Pancreas (tissue), 10 donors: ENCODE data around the gene ORM1. TPM values are rescaled to one million over a fixed set of nuclear protein-coding genes. Genes with fewer than 3 reads are reported as not detected.
"Not testable (repeated sequence)": the region's sequence is repeated elsewhere in the genome, so short reads cannot be mapped to it uniquely, and the experiment has no call there.

Experiments used
- ATAC-seq, 4 donors: fragments of 200-7000 bp; cut with Tn5 transposase; one replicate each; pipeline versions ENCODE4 v1.8.0 to v1.9.1; 2020; ENCODE audit warnings: mild to moderate bottlenecking in 4 of 4, moderate library complexity in 4 of 4
- DNase-seq, 6 donors: peaks; one replicate each; pipeline ENCODE4 v3.0.0-alpha.2; 2020
- FAIRE-seq: peaks from 2 replicates; lab custom pipeline; 2012; peaks lifted over from hg19 to GRCh38; lab: Jason Lieb, UNC
- H3K27ac ChIP-seq, 4 donors: fragments of 200-600 bp; sonication (generic); 1 replicate in 3 of 4; 2 replicates in 1 of 4; pipeline versions ENCODE4 v1.5.0 to v1.8.0; 2020
- H3K27me3 ChIP-seq, 4 donors: fragments of 200-600 bp; one replicate each; pipeline ENCODE4 v1.8.0; 2021
- H3K36me3 ChIP-seq, 3 donors: fragments of 200-600 bp; sonication (generic) in 1 of 3; one replicate each; pipeline versions ENCODE4 v1.5.0 to v1.8.0; 2020 to 2021
- H3K4me1 ChIP-seq, 3 donors: fragments of 200-600 bp; one replicate each; pipeline ENCODE4 v1.8.0; 2021
- H3K4me3 ChIP-seq, 4 donors: fragments of 200-600 bp; sonication (generic) in 2 of 4; one replicate each; pipeline versions ENCODE4 v1.5.0 to v1.8.0; 2020 to 2021
- H3K9me3 ChIP-seq, 4 donors: fragments of 200-600 bp; one replicate each; pipeline ENCODE4 v1.8.0; 2021
- WGBS, 2 donors: extraction: QIAGEN DNeasy Blood & Tissue Kit; methylation state at CpG; one replicate each; pipeline ENCODE4 v1.1.7; 2013; 5-methylcytosine and 5-hydroxymethylcytosine counted together
- intact Hi-C, 3 donors: fragments of 100-400 bp; cut with DNase I; formaldehyde crosslinking; loops; one replicate each; pipeline versions ENCODE4 v1.11.1 to v1.14.2; 2022
- polyA plus RNA-seq, 2 donors: library from polyadenylated mRNA; stranded (reverse); fragments of 200-250 nt; gene quantifications; one replicate each; pipeline ENCODE4 v1.2.3, GENCODE V29; 2013
- total RNA-seq, 6 donors: library from RNA; stranded (reverse); fragmentation: NEBNext Ultra II Directional in 4 of 6; extraction: Animal tissue kit (Norgen Biotek cat#: 25700) in 4 of 6; gene quantifications; one replicate each; pipeline versions ENCODE4 v1.2.1 to v1.2.4, GENCODE V29; 2021 to 2023
- TF ChIP-seq, protein P1 (sequence below), 4 donors: fragments of 200-600 bp; sonication (generic) in 3 of 4; IDR thresholded peaks; one replicate each; pipeline versions ENCODE4 v1.5.0 to v1.8.0; 2021; ENCODE audit warnings: antibody characterized with exemption in 4 of 4
- donor health status: healthy with polysubstance abuse.
- donor health status: DM: no; HTN: no; CAD: no; lungs with moderate emphysema.
- donor health status: DM: no; HTN: no; CAD: no.
- donor health status: control.
- donor health status: control.
- donor health status: Bipolar disorder and iron deficiency.
- donor health status: DM: yes; HTN: yes; CAD: no.
- donor health status: DM: no; HTN: no; CAD: no.
- donor health status: DM: no; HTN: no; CAD: no.
- donor health status: DM: yes; HTN: yes; CAD: no.

The ORM1 gene
- total and polyA plus RNA-seq, 8 donors, result 0.38 to 10.2 (median 0.92) TPM; not detected in 3

DNA sequence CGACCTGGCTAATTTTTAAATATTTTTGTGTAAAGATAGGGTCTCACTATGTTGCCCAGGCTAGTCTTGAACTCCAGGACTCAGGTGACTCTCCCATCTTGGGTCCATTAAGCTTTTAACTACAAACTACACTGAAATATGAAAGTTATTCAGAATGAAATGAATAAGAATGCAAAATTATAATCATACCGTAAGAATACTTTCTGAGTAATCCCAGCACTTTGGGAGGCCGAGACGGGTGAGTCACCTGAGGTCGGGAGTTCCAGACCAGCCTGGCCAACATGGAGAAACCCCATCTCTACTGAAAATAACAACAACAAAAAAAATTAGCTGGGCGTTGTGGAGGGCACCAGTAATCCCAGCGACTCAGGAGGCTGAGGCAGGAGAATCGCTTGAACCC, 1.1 kb upstream of the ORM1 start:
- ATAC-seq (no peak), DNase-seq (no peak), FAIRE-seq (no peak)
- TF ChIP-seq, protein P1, sequence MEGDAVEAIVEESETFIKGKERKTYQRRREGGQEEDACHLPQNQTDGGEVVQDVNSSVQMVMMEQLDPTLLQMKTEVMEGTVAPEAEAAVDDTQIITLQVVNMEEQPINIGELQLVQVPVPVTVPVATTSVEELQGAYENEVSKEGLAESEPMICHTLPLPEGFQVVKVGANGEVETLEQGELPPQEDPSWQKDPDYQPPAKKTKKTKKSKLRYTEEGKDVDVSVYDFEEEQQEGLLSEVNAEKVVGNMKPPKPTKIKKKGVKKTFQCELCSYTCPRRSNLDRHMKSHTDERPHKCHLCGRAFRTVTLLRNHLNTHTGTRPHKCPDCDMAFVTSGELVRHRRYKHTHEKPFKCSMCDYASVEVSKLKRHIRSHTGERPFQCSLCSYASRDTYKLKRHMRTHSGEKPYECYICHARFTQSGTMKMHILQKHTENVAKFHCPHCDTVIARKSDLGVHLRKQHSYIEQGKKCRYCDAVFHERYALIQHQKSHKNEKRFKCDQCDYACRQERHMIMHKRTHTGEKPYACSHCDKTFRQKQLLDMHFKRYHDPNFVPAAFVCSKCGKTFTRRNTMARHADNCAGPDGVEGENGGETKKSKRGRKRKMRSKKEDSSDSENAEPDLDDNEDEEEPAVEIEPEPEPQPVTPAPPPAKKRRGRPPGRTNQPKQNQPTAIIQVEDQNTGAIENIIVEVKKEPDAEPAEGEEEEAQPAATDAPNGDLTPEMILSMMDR (IDR thresholded peaks at IDR 0.05), result no peak
- WGBS, 2 donors, result 80 to 85% methylated on average over 8 of the region's 8 CpGs
- no peak overlapping the region for H3K4me3 ChIP-seq
- no peaks in the 10 kb centered on the region for H3K9me3 ChIP-seq
- no peak overlapping the region for H3K27ac ChIP-seq
- H3K4me1 ChIP-seq, result no peaks in the 10 kb centered on the region
- no peaks in the 10 kb centered on the region for H3K27me3 ChIP-seq
- intact Hi-C loops, result no loop called here
- no peaks in the 10 kb centered on the region for H3K36me3 ChIP-seq

DNA sequence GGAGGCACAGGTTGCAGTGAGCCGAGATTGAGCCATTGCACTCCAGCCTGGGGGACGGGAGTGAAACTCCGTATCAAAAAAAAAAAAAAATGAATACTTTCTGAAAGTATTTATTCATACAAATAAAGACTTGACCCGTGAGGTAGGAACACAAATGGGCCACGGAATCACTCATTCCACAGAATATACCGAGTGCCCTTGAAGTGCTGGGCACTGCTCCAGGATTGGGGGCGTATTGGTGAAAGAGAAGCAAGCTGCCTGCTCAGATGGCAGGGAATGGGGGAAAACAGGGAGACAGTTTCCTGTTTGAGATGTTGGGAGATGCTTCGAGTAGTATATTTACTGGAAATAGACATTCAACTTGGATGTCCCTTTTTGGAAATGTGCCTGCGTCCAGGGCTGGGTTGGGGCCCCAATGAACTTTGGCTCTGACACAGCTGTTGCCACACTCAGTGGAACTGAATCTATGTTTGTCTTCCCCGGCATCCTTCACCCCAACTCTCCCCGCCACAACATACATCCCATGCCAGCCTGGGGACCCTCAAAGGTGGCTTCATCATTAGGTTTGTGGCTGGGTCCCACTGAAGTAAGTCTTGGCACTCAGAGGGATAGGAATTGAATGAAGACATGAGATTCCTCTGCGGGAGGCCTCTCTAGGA, 609 bp upstream of the ORM1 start:
- H3K4me1 ChIP-seq, H3K9me3 ChIP-seq, intact Hi-C loops, FAIRE-seq, DNase-seq, H3K27ac ChIP-seq, ATAC-seq, H3K27me3 ChIP-seq, H3K36me3 ChIP-seq, H3K4me3 ChIP-seq: not testable (repeated sequence)
- 46 to 48% methylated on average over 10 to 12 of the region's 12 CpGs for WGBS, 2 donors

DNA sequence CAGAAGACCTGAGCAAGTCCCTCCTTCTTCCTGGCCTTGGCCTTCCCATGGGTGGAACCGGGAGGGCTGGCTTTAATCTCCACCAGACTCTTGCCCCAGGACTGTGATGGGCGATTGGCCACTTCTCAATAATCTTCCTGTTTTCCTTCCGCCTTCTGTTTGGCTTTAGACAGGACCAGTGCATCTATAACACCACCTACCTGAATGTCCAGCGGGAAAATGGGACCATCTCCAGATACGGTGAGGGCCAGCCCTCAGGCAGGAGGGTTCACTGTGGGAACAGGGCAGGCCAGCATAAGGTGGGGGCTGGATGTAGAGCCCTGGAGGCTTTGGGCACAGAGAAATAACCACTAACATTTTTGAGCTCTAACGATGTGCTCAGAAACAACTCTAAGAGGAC, 951 bp downstream of the ORM1 start:
- H3K27ac ChIP-seq, H3K4me3 ChIP-seq, H3K9me3 ChIP-seq, H3K4me1 ChIP-seq, ATAC-seq, H3K36me3 ChIP-seq, intact Hi-C loops, FAIRE-seq, DNase-seq, H3K27me3 ChIP-seq: not testable (repeated sequence)
- 73 to 75% methylated on average over 6 of the region's 6 CpGs for WGBS, 2 donors

DNA sequence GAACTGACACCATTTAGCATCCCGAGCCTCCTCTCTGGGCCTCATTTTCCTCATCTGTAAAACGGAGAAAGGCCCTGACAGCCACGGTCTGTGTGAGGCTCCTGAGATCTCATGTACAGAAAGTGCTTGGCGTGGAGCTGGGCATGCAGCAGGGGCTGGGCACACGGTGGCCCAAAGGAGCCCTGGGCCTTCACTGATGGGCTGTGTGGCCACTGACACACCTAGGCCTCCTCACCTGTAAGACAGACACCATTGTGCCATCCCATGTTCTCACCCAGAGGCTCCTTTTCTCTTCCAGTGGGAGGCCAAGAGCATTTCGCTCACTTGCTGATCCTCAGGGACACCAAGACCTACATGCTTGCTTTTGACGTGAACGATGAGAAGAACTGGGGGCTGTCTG, 1.6 kb downstream of the ORM1 start:
- FAIRE-seq (no peak), DNase-seq (no peak), ATAC-seq (no peak)
- WGBS, 2 donors, result 80 to 81% methylated on average over 8 of the region's 8 CpGs
- Histone ChIP-seq H3K4me3 (no peak overlapping the region), H3K27me3 (no peaks in the 10 kb centered on the region), H3K27ac (no peak overlapping the region), H3K4me1 (no peaks in the 10 kb centered on the region), H3K36me3 (no peaks in the 10 kb centered on the region), H3K9me3 (no peaks in the 10 kb centered on the region)
- TF ChIP-seq, protein P1 (IDR thresholded peaks at IDR 0.05), result no peak
- intact Hi-C loops, result no loop called here

DNA sequence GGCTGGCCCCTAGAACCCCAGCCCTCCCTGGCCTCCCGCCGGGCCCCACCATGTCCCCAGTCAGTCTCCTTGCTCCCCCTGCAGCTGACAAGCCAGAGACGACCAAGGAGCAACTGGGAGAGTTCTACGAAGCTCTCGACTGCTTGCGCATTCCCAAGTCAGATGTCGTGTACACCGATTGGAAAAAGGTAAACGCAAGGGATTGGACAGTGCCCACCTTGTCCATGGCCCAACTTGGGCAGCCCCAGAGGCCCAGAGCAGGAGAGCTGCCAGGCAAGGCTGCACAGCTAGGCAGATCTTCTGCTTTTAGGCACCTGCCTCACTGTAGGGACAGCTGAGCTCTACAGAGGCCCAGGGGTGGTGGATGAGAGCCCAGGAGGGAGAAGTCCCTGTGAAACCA, 2.1 kb downstream of the ORM1 start:
- DNase-seq, H3K27ac ChIP-seq, intact Hi-C loops, H3K36me3 ChIP-seq, H3K27me3 ChIP-seq, ATAC-seq, FAIRE-seq, H3K4me3 ChIP-seq, H3K4me1 ChIP-seq, H3K9me3 ChIP-seq: not testable (repeated sequence)
- 79 to 85% methylated on average over 7 of the region's 9 CpGs for WGBS, 2 donors

DNA sequence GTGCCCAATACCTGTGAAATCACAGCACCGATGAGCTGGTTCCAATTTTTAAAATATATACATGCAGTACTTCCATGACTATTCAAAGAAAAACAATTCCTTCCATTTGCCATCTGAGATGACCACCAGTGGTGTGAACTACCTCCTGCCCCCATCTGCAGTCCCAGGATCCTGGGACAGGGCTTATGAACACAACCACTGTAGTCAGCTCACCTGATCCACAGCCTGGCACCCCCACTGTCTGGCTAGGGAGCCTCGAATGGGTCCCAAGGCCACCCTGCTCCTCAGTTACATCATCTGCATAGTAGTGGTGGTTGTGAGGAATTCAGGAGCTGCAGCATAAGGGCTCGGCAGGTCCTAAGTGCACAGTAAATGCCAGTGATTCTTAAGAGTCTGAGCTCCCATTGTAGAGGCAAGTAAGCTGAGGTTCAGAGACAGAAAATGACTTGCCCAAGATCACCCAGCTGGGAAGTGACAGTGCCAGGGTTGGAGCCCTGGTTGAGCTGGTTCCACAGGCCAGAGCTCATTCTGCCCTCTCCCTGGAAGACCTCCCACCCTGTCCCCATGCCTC, 2.9 kb downstream of the ORM1 start:
- H3K4me3 ChIP-seq, H3K9me3 ChIP-seq, intact Hi-C loops, ATAC-seq, FAIRE-seq, H3K36me3 ChIP-seq, H3K27me3 ChIP-seq, H3K27ac ChIP-seq, H3K4me1 ChIP-seq: not testable (repeated sequence)
- WGBS, 2 donors, result 60 to 69% methylated on average over 3 of the region's 3 CpGs
- DNase-seq, result peak in 1 of 6 donors; percentile 20

DNA sequence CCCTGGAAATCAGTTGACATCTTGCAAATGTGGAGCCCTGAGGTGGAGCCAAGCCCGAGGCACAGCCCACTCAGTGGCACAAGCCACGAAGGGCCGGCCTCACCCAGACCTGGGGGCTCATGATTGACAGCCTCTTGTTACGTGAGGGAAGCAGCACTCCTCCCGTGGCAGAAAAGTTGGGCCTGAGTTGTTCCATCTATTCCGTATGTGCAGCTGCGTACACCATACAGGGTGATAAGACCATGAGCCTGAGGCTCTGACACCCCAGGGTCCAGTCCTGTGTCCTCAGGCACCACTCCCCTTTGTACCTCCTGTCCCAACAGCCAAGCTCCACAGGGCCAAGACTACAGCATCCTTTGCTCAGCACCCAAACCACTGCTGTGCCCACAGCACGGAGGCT, 4.9 kb downstream of the ORM1 start:
- Histone ChIP-seq H3K4me3 (no peak overlapping the region), H3K36me3 (no peaks in the 10 kb centered on the region), H3K27ac (no peak overlapping the region), H3K27me3 (no peaks in the 10 kb centered on the region), H3K9me3 (no peaks in the 10 kb centered on the region), H3K4me1 (no peaks in the 10 kb centered on the region)
- peak in 1 of 6 donors; percentile 29 for DNase-seq
- intact Hi-C loops, result no loop called here
- 91 to 94% methylated on average over 8 of the region's 8 CpGs for WGBS, 2 donors
- ATAC-seq, result no peak
- FAIRE-seq, result no peak
- TF ChIP-seq, protein P1 (IDR thresholded peaks at IDR 0.05), result no peak

DNA sequence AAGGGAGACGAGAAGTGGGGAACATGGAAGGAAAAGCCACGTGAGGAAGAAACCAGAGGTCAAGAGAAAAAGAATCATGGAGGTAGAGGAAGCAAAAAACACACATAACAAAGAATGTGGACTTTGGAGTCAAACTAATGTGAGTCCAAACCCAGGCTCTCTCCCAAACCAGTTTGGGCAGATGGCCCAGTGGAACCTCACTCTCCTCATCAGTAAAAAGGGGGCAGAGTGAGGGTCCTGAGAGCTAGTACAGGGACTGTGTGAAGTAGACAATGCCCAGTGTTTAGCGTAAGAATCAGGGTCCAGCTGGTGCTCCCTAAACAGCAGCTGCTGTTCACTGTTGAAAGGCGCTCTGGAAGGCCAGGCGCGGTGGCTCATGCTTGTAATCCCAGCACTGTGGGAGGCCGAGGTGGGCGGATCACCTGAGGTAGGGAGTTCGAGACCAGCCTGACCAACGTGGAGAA, 5.5 kb downstream of the ORM1 start:
- H3K4me1 ChIP-seq, H3K27ac ChIP-seq, FAIRE-seq, H3K27me3 ChIP-seq, ATAC-seq, H3K9me3 ChIP-seq, H3K4me3 ChIP-seq, intact Hi-C loops, DNase-seq, H3K36me3 ChIP-seq: not testable (repeated sequence)
- WGBS, 2 donors, result 83 to 89% methylated on average over 10 of the region's 10 CpGs

DNA sequence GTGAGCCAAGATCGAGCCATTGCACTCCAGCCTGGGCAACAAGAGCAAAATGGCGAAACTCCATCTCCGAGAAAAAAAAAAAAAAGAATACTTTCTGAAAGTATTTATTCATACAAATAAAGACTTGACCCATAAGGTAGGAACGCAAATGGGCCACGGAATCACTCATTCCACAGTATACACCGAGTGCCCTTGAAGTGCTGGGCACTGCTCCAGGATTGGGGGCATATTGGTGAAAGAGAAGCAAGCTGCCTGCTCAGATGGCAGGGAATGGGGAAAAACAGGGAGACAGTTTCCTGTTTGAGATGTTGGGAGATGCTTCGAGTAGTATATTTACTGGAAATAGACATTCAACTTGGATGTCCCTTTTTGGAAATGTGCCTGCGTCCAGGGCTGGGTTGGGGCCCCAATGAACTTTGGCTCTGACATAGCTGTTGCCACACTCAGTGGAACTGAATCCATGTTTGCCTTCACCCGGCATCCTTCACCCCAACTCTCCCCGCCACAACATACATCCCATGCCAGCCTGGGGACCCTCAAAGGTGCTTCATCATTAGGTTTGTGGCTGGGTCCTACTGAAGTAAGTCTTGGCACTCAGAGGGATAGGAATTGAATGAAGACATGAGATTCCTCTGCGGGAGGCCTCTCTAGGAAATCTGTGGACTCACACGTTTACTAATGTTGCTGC, 6.2 kb downstream of the ORM1 start:
- H3K9me3 ChIP-seq, H3K27ac ChIP-seq, H3K4me1 ChIP-seq, FAIRE-seq, DNase-seq, intact Hi-C loops, H3K27me3 ChIP-seq, H3K36me3 ChIP-seq, H3K4me3 ChIP-seq, ATAC-seq: not testable (repeated sequence)
- 65 to 67% methylated on average over 9 to 11 of the region's 12 CpGs for WGBS, 2 donors
